GM12872 (cell line): ENCODE measurements around the gene NPM1.

Experiments
- TF ChIP-seq, protein P1 (sequence below): IDR thresholded peaks from 3 replicates; pipeline ENCODE4 v1.5.1; 2011; ENCODE audit warnings: low read depth, mild to moderate bottlenecking, low read length, moderate library complexity; ENCODE audit not compliant: insufficient read depth

NPM1 gene

GRCh38 chr5:171457208-171457981 is 69.7 kb downstream of the NPM1 start:
- TF ChIP-seq, protein P1, sequence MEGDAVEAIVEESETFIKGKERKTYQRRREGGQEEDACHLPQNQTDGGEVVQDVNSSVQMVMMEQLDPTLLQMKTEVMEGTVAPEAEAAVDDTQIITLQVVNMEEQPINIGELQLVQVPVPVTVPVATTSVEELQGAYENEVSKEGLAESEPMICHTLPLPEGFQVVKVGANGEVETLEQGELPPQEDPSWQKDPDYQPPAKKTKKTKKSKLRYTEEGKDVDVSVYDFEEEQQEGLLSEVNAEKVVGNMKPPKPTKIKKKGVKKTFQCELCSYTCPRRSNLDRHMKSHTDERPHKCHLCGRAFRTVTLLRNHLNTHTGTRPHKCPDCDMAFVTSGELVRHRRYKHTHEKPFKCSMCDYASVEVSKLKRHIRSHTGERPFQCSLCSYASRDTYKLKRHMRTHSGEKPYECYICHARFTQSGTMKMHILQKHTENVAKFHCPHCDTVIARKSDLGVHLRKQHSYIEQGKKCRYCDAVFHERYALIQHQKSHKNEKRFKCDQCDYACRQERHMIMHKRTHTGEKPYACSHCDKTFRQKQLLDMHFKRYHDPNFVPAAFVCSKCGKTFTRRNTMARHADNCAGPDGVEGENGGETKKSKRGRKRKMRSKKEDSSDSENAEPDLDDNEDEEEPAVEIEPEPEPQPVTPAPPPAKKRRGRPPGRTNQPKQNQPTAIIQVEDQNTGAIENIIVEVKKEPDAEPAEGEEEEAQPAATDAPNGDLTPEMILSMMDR: no peak

DNA sequence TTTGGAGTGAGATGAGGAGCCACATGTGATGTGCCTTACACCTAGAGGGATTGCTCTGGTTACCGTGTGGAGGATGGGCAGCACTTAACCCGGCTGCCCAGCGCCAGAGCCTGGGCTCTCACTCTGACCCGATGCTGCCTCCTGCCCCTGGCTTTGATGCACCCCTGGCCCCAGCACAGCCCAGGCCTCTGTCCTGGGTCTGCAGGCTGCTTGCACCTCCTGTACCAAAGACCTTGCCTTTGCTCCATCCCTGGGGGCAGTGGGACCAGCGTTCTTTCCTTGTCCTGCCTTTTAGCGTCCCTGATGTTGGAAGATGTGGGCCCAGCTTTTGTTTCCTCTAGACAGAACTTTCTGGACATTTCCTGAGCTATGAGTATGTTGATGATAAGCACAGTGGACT is 72.2 kb downstream of the NPM1 start:
- TF ChIP-seq, protein P1: no peak
